B cell (primary cell): ENCODE measurements around the gene CEL. TPM values are rescaled to one million over a fixed set of nuclear protein-coding genes. Genes with fewer than 3 reads are reported as not detected.

ENCODE experiments used
- ATAC-seq: fragments of 200-7000 bp; cut with Tn5 transposase; one replicate; pipeline ENCODE4 v1.10.0; 2021; ENCODE audit warnings: low read depth, mild to moderate bottlenecking, moderate number of reproducible peaks, moderate library complexity
- CTCF ChIA-PET: fragments of 350-600 bp; sonication (Branson Sonifier 250); formaldehyde crosslinking; loops from one replicate; lab custom pipeline; 2021; ENCODE audit warnings: antibody characterized with exemption, inconsistent platforms; lab: Charles Lee
- POLR2A ChIA-PET: fragments of 350-600 bp; sonication (Branson Sonifier 250); formaldehyde crosslinking; loops from one replicate; lab custom pipeline; 2021; ENCODE audit warnings: antibody characterized with exemption; lab: Charles Lee
- DNase-seq: peaks from one replicate; pipeline ENCODE4 v3.0.0; 2013
- H2AFZ ChIP-seq: 2 replicates; pipeline ENCODE4 v1.6.1; 2012; ENCODE audit warnings: mild to moderate bottlenecking, low read depth, low read length; ENCODE audit not compliant: insufficient read depth, poor library complexity, severe bottlenecking
- H3K27ac ChIP-seq, 2 donors: 1 replicate in 1 of 2; 2 replicates in 1 of 2; pipeline ENCODE4 v1.5.1; 2012 to 2013; ENCODE audit warnings: low read length in 2 of 2, mild to moderate bottlenecking in 2 of 2, moderate library complexity in 1 of 2
- H3K27me3 ChIP-seq, 4 experiments: fragments of 200-600 bp in 1 of 4; sonication (generic) in 1 of 4; replicated peaks in 1 of 4; 1 replicate in 2 of 4; 2 replicates in 2 of 4; pipeline versions ENCODE4 v1.6.1 to v1.7.0; 2013 to 2016; ENCODE audit warnings: low read length in 3 of 4, mild to moderate bottlenecking in 2 of 4, mixed read lengths in 1 of 4, moderate library complexity in 1 of 4; ENCODE audit not compliant: insufficient read depth in 4 of 4, control insufficient read depth in 3 of 4; ENCODE audit errors: control extremely low read depth in 1 of 4
- H3K36me3 ChIP-seq, 2 experiments: replicated peaks in 1 of 2; 1 replicate in 1 of 2; 2 replicates in 1 of 2; pipeline versions ENCODE4 v1.6.1 to v1.7.1; 2013; ENCODE audit warnings: low read length in 1 of 2; ENCODE audit not compliant: insufficient read depth in 2 of 2, control insufficient read depth in 1 of 2; ENCODE audit errors: control extremely low read depth in 1 of 2, extremely low read depth in 1 of 2
- H3K4me1 ChIP-seq, 2 donors: fragments of 200-600 bp in 1 of 2; sonication (generic) in 1 of 2; 1 replicate in 1 of 2; 2 replicates in 1 of 2; pipeline versions ENCODE4 v1.5.1 to v1.6.1; 2013 to 2017; ENCODE audit warnings: low read length in 2 of 2; ENCODE audit not compliant: control insufficient read depth in 2 of 2, insufficient read depth in 2 of 2
- H3K4me2 ChIP-seq: replicated peaks from 2 replicates; pipeline ENCODE3; 2012; ENCODE audit warnings: mild to moderate bottlenecking, low read depth, low read length; ENCODE audit not compliant: poor library complexity, severe bottlenecking
- H3K4me3 ChIP-seq, 5 experiments: fragments of 200-600 bp in 1 of 5; sonication (generic) in 1 of 5; 1 replicate in 3 of 5; 2 replicates in 2 of 5; pipeline versions ENCODE4 v1.5.1 to v1.7.0; 2011 to 2016; ENCODE audit warnings: low read length in 4 of 5, mild to moderate bottlenecking in 4 of 5, low read depth in 2 of 5, control low read depth in 1 of 5, moderate library complexity in 1 of 5; ENCODE audit not compliant: insufficient read depth in 1 of 5; ENCODE audit errors: control extremely low read depth in 1 of 5, extremely low read depth in 1 of 5
- H3K79me2 ChIP-seq: fragments of 200-600 bp; sonication (generic); one replicate; pipeline ENCODE4 v1.6.0; 2016; ENCODE audit warnings: low read length; ENCODE audit not compliant: control insufficient read depth, insufficient read depth
- H3K9ac ChIP-seq: fragments of 200-600 bp; sonication (generic); 2 replicates; pipeline ENCODE4 v1.6.1; 2017; ENCODE audit warnings: mild to moderate bottlenecking, low read length, moderate library complexity
- H3K9me3 ChIP-seq, 3 donors: one replicate each; pipeline versions ENCODE4 v1.6.1 to v1.7.1; 2013; ENCODE audit warnings: low read length in 2 of 3; ENCODE audit not compliant: control insufficient read depth in 2 of 3, insufficient read depth in 1 of 3; ENCODE audit errors: control extremely low read depth in 1 of 3
- H4K20me1 ChIP-seq: 2 replicates; pipeline ENCODE4 v1.6.0; 2012; ENCODE audit warnings: mild to moderate bottlenecking, low read length; ENCODE audit not compliant: insufficient read depth, control insufficient read depth, poor library complexity, severe bottlenecking
- H3K27ac Mint-ChIP-seq: one replicate; pipeline ENCODE4 v1.8.0; 2021; ENCODE audit warnings: mixed read lengths
- H3K27me3 Mint-ChIP-seq: one replicate; pipeline ENCODE4 v1.8.0; 2021; ENCODE audit warnings: mixed read lengths
- H3K4me1 Mint-ChIP-seq: one replicate; pipeline ENCODE4 v1.8.0; 2021; ENCODE audit warnings: mixed read lengths
- H3K4me3 Mint-ChIP-seq: one replicate; pipeline ENCODE4 v1.8.0; 2021; ENCODE audit warnings: mixed read lengths
- H3K9me3 Mint-ChIP-seq: one replicate; pipeline ENCODE4 v1.8.0; 2022; ENCODE audit warnings: mixed read lengths; ENCODE audit not compliant: insufficient read depth
- EZH2 ChIP-seq: IDR thresholded peaks from 2 replicates; pipeline ENCODE4 v1.6.1; 2012; ENCODE audit warnings: borderline replicate concordance, low read depth, mild to moderate bottlenecking, moderate library complexity, low read length; ENCODE audit not compliant: insufficient read depth, poor library complexity, severe bottlenecking
- WGBS: methylation state at CpG from one replicate; pipeline ENCODE4 v1.1.5; 2013; ENCODE audit warnings: missing lambda C conversion rate; ENCODE audit not compliant: insufficient coverage; 5-methylcytosine and 5-hydroxymethylcytosine counted together
- intact Hi-C: fragments of 100-400 bp; cut with micrococcal nuclease; formaldehyde crosslinking; loops from one replicate; pipeline ENCODE4 v1.10.0; 2022
- polyA plus RNA-seq: library from polyadenylated mRNA; depleted of rRNA; stranded (reverse); fragments of >200 nt; gene quantifications from 2 replicates; pipeline ENCODE4 v1.2.3, GENCODE V29; 2012
- total RNA-seq, 2 donors: library from RNA; stranded (reverse); fragments of 120-200 nt in 1 of 2; gene quantifications; 1 replicate in 1 of 2; 2 replicates in 1 of 2; pipeline versions ENCODE4 v1.2.3 to v1.2.4, GENCODE V29; 2013 to 2022
- TF ChIP-seq, protein P1 (sequence below): fragments of 200-600 bp; IDR thresholded peaks from one replicate; pipeline ENCODE4 v1.8.0; 2022; ENCODE audit warnings: antibody characterized with exemption, mild to moderate bottlenecking

Gene CEL
- total and polyA plus RNA-seq, 2 donors (not counting 1 experiment from before 2014, with no cell fraction given), result 0.51 to 0.57 TPM

DNA sequence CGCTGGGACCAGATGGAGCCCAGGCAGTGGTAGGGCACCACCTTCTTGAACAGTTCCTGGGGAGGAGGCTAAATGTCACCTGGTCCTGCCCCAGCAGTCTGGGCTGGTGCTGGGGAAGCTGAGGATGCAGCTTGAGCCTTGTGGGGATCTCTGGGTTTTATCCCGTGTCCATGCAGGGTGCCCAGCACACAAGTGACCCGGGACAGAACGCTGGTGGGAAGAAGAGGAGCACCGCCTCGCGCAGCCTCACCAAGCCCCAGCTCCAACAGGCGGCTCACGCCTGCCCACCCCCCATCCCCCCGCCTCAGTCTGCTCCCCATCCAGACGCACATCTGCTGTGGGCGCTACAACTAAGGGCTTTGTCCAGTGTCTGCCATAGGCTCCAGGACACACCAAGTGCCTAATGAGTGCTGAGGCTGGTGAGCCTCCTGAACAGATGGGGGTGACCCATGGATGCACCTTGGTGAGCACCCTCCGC is 45.5 kb downstream of the CEL start:
- H3K36me3 ChIP-seq, result peaks cover 0 to 65% of the 10 kb centered on the region in 2 experiments
- no peak for TF ChIP-seq EZH2
- TF ChIP-seq, protein P1, sequence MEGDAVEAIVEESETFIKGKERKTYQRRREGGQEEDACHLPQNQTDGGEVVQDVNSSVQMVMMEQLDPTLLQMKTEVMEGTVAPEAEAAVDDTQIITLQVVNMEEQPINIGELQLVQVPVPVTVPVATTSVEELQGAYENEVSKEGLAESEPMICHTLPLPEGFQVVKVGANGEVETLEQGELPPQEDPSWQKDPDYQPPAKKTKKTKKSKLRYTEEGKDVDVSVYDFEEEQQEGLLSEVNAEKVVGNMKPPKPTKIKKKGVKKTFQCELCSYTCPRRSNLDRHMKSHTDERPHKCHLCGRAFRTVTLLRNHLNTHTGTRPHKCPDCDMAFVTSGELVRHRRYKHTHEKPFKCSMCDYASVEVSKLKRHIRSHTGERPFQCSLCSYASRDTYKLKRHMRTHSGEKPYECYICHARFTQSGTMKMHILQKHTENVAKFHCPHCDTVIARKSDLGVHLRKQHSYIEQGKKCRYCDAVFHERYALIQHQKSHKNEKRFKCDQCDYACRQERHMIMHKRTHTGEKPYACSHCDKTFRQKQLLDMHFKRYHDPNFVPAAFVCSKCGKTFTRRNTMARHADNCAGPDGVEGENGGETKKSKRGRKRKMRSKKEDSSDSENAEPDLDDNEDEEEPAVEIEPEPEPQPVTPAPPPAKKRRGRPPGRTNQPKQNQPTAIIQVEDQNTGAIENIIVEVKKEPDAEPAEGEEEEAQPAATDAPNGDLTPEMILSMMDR, result no peak
- H3K9me3 ChIP-seq, result peaks cover 0 to 5% (median 0%) of the 10 kb centered on the region in 3 donors
- Mint-ChIP-seq H3K27me3 (no peaks in the 10 kb centered on the region), H3K27ac (no peak overlapping the region), H3K4me3 (no peak overlapping the region), H3K9me3 (no peaks in the 10 kb centered on the region), H3K4me1 (peaks cover 4% of the 10 kb centered on the region)
- ATAC-seq, result no peak
- no peak overlapping the region for H3K4me3 ChIP-seq
- peaks cover 9% of the 10 kb centered on the region for H3K79me2 ChIP-seq
- H3K27ac ChIP-seq, result no peak overlapping the region
- H2AFZ ChIP-seq, result no peak overlapping the region
- peaks cover 5 to 8% of the 10 kb centered on the region in 2 donors for H3K4me1 ChIP-seq
- intact Hi-C loops, result no loop called here
- no peaks in the 10 kb centered on the region for H3K27me3 ChIP-seq
- ChIA-PET CTCF (interaction anchor here (1.4 to 26.5 kb wide), 2 partner anchors 12 to 41 kb away, joined by 3 to 599 read pairs; no protein-coding TSS in a partner anchor), POLR2A (interaction anchor here (0.6 kb wide), 2 partner anchors 24 to 162 kb away, joined by 3 to 4 read pairs; no protein-coding TSS in a partner anchor)
- H3K9ac ChIP-seq, result no peak overlapping the region
- peaks cover 8% of the 10 kb centered on the region for H4K20me1 ChIP-seq
- no peak overlapping the region for H3K4me2 ChIP-seq
- 91% methylated on average over 12 of the region's 13 CpGs for WGBS
- DNase-seq, result no peak
